RWPE1 (cell line): Measurements from ENCODE around the gene CBARP.

Source experiments
- CTCF ChIA-PET: fragments of 350-600 bp; sonication (Branson Sonifier 250); formaldehyde crosslinking; extraction: SDS; loops from one replicate; lab custom pipeline; 2021; lab: Yijun Ruan, JAX
- POLR2A ChIA-PET: fragments of 400-600 bp; formaldehyde crosslinking; extraction: SDS; loops from one replicate; lab custom pipeline; 2020; ENCODE audit warnings: antibody characterized with exemption; ENCODE audit not compliant: low non-redundant PET; lab: Yijun Ruan, JAX
- DNase-seq: peaks from one replicate; pipeline ENCODE4 v3.0.0; 2012; ENCODE audit warnings: low spot score
- H3K27ac ChIP-seq: fragments of 450-650 bp; 2 replicates; pipeline ENCODE4 v1.5.1; 2017
- TF ChIP-seq, protein P1 (sequence below): fragments of 450-650 bp; conservative IDR thresholded peaks from 2 replicates; pipeline ENCODE4 v1.5.1; 2017; ENCODE audit warnings: low read depth, mild to moderate bottlenecking

CBARP gene

DNA sequence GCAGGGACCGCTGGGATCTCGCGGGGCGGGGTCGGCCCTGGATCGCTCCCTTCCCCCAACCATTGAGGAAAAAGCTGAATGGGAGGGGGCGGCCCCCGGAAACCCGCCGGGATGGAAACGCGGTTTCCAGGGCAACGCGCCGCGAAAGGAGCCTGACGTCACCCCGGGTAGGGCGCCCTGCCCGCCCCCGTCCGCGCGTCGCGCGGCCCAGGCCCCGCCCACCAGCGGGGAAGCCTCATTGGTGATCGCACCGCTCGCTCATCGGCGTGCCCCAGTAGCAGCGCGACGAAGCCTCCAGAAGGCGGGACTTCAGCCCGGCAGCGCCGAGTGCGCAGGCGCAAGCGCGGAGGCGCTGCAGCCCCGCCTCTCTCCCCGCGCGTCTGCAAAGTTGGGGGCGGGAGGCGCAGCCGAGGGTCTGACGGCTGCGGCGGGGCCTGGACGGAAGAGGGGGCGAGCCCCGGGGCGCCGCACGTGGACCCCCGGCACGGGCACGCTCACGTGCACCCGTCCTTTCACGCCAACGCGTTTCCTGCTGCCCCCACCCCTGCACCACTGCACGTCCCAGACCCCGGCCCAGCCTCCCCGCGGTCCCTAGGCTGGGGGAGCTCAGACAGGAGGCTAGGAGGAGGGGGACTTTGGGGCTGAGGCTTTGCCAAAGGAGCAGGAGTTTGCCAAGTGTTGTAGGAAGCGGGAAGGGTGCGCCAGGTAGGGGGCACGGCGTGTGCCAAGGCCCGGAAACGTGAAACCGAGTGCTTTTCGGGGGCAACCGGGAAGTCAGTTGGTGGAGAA is 23.1 kb upstream of the CBARP start:
- CTCF ChIA-PET = interaction anchor here (0.6 to 10.3 kb wide), 2 partner anchors 16 to 160 kb away, joined by 3 to 116 read pairs; no protein-coding TSS in a partner anchor
- TF ChIP-seq, protein P1, sequence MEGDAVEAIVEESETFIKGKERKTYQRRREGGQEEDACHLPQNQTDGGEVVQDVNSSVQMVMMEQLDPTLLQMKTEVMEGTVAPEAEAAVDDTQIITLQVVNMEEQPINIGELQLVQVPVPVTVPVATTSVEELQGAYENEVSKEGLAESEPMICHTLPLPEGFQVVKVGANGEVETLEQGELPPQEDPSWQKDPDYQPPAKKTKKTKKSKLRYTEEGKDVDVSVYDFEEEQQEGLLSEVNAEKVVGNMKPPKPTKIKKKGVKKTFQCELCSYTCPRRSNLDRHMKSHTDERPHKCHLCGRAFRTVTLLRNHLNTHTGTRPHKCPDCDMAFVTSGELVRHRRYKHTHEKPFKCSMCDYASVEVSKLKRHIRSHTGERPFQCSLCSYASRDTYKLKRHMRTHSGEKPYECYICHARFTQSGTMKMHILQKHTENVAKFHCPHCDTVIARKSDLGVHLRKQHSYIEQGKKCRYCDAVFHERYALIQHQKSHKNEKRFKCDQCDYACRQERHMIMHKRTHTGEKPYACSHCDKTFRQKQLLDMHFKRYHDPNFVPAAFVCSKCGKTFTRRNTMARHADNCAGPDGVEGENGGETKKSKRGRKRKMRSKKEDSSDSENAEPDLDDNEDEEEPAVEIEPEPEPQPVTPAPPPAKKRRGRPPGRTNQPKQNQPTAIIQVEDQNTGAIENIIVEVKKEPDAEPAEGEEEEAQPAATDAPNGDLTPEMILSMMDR = no peak
- DNase-seq = peak; percentile 92
- peak overlapping the region; percentile 100 for H3K27ac ChIP-seq
- POLR2A ChIA-PET = no interaction called here

DNA sequence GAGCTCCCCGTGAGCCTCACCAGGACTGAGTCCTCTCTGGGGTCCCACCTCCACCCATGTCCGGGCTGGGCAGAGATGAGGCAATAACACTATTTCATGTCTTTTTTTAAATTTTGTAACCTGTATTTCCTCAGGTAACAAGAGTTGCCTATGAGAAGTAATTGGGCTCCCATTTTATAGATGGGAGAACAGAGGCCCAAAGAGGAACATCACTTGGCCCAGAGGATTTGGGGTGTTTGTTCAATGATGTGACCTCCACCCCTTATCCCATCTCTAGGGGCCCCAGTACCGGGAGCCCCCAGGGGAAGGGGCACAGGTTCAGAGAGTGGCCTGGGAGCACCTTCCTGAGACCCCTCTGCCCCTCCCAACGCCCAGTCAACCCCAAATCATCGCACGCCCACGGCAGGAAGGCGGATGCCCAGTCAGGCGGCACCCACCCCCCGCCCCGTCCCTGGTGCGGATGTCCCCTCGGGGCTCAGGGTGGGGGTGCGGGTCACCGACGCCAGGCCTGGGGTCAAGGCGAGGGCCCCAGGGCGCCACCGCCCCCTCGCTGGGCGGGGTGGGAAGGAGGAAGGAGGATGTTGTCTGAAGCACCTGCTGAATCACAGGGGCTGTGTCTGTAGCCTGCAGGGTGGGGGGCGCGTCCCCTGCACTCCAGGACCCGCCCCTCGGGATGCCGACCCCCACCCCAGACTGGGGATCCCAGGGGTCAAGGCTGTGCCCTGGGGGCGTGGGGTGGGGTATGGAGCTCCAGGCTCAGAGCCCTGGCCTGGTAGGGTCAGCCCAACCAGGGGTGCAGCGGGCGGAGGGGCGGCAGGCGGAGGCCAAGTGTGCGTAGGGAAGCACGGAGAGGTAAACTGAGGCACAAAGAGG is 22.3 kb upstream of the CBARP start:
- H3K27ac ChIP-seq = peak overlapping the region; percentile 100
- POLR2A ChIA-PET = interaction anchor here (0.6 kb wide), 1 partner anchor 18 kb away, joined by 4 read pairs; no protein-coding TSS in a partner anchor

DNA sequence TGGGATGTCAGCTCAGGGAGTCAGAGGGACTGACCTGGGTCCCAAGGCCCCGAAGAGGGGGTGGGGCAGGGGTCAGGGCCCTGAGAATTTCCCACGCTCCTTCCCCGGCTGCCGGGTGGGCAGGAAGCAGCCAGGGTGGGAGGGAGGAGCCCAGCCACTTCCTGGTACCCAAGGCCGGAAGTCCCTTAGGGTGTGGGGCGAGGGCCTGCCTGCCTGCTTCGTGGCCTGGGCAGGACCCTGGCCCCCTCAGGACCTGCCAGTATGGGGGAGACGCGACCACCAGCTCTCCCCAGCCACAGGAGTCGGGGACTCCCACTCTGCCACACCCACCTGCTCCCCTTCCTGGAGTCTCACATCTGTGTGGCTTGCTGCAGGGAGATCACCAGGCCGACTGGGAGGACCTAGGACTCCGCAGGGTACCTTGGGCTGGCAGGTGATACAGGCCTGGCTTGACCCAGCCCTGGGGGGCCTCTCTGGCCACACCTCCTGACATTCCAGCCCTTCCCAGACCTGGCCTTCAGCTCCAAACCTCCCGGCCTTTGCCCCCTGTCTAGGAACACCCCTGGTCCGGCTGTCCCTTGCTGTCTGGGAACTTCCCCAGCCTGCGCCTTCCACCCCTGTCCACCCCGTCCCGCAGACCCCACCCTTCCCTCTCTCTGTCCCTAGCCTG is 21.5 kb upstream of the CBARP start:
- CTCF ChIA-PET = interaction anchor here (0.6 to 10.3 kb wide), 2 partner anchors 15 to 101 kb away, joined by 3 to 116 read pairs; no protein-coding TSS in a partner anchor
- DNase-seq = no peak
- TF ChIP-seq, protein P1 = no peak
- POLR2A ChIA-PET = interaction anchor here (0.6 kb wide), 2 partner anchors 19 to 78 kb away, joined by 4 to 6 read pairs; no protein-coding TSS in a partner anchor
- H3K27ac ChIP-seq = peak overlapping the region; percentile 100

More for the DNA sequence above, 22.3 kb upstream of the CBARP start:
- TF ChIP-seq, protein P1 = no peak
- DNase-seq = peak; percentile 37
- CTCF ChIA-PET = interaction anchor here (0.6 to 10.3 kb wide), 2 partner anchors 15 to 101 kb away, joined by 3 to 116 read pairs; no protein-coding TSS in a partner anchor

DNA sequence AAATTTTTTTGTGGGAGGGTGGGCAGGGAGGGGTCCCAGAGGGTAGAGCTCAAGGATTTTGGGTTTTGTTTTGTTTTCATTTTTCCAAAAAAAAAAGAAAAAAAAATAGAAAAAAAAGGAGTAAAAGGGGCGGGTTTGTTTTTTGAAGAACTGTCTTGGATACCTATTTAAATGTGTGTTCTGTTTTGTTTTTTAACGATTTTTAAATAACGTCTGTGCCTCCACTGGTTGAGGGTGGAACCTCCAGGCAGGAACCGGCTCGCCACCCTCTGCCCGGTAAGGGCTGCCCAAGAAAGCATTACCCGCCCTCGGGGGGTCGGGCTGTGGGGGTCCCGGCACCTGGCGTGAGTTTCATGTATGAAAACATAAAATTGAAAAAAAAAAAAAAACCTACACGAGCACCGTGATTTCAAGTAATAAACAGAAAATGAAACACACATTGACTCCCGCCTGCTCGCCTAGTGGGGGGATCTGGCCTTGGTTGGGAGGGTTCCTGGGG is 21.0 kb upstream of the CBARP start:
- DNase-seq = no peak
- ChIA-PET CTCF (interaction anchor here (0.6 kb wide), 1 partner anchor 14 kb away, joined by 3 read pairs; no protein-coding TSS in a partner anchor), POLR2A (interaction anchor here (0.6 kb wide), 1 partner anchor 78 kb away, joined by 6 read pairs; no protein-coding TSS in a partner anchor)
- TF ChIP-seq, protein P1 = no peak
- H3K27ac ChIP-seq = peak overlapping the region; percentile 100

DNA sequence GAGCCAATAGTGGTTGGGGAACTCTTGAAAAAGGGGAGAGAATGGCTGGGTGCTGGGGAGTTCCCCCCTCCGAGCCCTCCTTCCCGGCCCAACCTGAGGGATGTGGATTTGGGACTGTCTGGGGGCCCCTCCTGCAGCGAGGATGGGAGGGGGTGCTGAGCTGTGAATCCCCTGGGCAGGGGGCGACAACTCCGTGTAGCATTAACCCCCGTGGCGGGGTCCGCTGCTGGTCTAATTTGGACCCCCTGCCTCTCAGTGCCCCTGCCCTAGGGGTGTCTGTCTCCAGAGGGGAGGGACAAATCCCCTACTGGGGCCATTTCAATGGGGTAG is 20.3 kb upstream of the CBARP start:
- H3K27ac ChIP-seq = peak overlapping the region; percentile 100
- CTCF ChIA-PET = interaction anchor here (0.6 kb wide), 1 partner anchor 13 kb away, joined by 3 read pairs; no protein-coding TSS in a partner anchor
- TF ChIP-seq, protein P1 = no peak
- POLR2A ChIA-PET = no interaction called here
- no peak for DNase-seq
